ENCODE measurements around the gene PDE4B.
A peak's percentile ranks its signal among the peaks of the same experiment; 100 is the strongest.
"Not testable (repeated sequence)": the region's sequence is repeated elsewhere in the genome, so short reads cannot be mapped to it uniquely, and the experiment has no call there.

PDE4B gene

DNA sequence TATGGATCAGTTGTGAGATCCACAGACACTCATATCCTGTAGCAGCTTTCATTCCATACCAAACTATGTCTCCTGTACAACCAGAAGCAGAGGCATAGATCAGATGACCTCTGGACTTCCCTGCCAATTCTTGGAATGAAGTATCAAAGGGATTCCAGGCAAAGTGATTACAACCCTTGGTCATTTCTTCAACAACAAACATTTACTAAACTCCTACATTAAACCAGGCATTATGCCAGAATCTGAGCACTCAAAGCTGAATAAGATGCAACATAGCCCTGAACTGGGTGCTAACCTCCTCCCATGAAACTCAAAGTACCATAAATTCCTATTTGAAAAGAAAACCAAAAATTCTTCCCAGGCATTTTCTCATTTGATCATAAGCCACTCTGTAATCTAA lies 620.0 kb downstream of the PDE4B start:
- DNase-seq (ENCODE audit: low read depth) = peak; percentile 59
- no peak overlapping the region for H3K4me3 ChIP-seq (replicated peaks; ENCODE audit: low read depth, low read length)

DNA sequence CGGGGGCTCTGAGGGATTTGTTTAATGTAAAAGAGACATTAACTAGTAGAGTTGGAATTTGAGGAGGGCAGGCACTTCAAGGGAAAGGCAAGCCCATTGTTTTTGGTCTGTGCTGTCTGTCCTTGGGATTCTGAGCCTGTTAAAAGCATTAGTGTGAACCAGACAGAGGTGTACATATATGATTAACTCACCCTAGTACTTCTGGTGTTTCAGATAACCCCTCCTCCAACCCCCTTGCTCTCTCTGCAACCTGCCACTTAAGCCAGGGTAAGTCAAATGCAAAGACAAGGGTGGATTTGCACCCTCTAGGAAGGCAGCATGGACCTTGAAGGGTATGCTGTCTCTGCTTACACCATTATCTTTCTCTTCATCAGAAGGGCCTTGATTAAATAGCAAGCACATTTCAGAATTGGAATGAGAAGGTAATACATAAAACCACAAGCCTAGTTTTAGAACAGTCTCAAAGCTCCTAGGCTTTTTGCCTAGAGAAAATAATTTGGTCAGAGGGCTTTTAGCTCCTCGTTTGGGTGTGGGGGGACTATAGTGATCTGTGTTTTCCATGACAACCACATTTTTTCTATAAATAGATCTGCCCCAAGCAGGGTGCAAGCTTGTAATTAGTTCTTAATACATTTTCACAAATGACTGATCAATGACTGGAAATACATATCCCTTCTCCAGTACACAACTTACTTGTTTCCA lies 620.6 kb downstream of the PDE4B start:
- no peak overlapping the region for H3K4me3 ChIP-seq (replicated peaks; ENCODE audit: low read depth, low read length)
- no peak for DNase-seq (ENCODE audit: low read depth)
- TF ChIP-seq, protein P1, sequence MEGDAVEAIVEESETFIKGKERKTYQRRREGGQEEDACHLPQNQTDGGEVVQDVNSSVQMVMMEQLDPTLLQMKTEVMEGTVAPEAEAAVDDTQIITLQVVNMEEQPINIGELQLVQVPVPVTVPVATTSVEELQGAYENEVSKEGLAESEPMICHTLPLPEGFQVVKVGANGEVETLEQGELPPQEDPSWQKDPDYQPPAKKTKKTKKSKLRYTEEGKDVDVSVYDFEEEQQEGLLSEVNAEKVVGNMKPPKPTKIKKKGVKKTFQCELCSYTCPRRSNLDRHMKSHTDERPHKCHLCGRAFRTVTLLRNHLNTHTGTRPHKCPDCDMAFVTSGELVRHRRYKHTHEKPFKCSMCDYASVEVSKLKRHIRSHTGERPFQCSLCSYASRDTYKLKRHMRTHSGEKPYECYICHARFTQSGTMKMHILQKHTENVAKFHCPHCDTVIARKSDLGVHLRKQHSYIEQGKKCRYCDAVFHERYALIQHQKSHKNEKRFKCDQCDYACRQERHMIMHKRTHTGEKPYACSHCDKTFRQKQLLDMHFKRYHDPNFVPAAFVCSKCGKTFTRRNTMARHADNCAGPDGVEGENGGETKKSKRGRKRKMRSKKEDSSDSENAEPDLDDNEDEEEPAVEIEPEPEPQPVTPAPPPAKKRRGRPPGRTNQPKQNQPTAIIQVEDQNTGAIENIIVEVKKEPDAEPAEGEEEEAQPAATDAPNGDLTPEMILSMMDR (IDR thresholded peaks at IDR 0.05; ENCODE audit: low read length, missing control alignments) = no peak

More for the DNA sequence above, 620.0 kb downstream of the PDE4B start:
- TF ChIP-seq, protein P1 (IDR thresholded peaks at IDR 0.05; ENCODE audit: low read length, missing control alignments) = no peak

DNA sequence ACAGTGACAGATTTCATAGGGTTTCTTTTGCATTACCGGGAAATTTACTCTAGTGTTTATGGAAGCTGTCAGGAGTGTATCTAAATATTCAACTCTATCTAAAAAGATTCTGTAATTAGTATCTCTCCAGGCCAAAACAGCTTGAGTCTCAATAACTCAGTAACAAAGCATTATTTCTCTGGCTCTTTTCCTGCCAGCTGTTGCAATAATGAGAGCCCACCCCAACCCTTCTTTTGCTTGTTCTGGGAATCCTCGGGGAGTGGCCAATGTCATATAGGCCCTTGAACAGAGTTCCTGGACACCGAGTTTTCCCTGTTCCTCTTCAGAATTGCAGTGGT lies 621.1 kb downstream of the PDE4B start:
- TF ChIP-seq, protein P1 (IDR thresholded peaks at IDR 0.05; ENCODE audit: low read length, missing control alignments) = no peak
- DNase-seq (ENCODE audit: low read depth) = no peak

DNA sequence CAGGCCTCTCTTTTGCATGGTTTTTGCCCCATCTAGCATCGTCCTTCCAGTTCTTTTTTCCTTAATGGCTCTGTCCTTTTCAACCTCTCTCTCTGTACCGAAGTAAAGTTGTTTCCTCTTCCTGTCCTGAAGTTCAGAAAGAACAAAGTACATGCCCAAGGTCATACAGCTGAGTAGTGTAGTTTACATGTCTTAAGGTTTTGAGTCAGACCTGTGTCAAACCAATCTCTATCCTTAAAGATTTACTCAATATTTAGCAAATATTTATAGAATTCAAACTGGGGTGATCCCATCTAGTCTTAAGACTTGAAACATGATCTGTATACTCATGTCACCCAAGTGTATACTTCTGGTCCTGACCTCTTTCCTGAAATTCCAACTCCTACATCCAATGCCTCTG lies 622.6 kb downstream of the PDE4B start:
- no peak overlapping the region for H3K4me3 ChIP-seq (replicated peaks; ENCODE audit: low read depth, low read length)
- no peak for DNase-seq (ENCODE audit: low read depth)
- TF ChIP-seq, protein P1 (IDR thresholded peaks at IDR 0.05; ENCODE audit: low read length, missing control alignments) = no peak

More for the DNA sequence above, 621.1 kb downstream of the PDE4B start:
- no peak overlapping the region for H3K4me3 ChIP-seq (replicated peaks; ENCODE audit: low read depth, low read length)

DNA sequence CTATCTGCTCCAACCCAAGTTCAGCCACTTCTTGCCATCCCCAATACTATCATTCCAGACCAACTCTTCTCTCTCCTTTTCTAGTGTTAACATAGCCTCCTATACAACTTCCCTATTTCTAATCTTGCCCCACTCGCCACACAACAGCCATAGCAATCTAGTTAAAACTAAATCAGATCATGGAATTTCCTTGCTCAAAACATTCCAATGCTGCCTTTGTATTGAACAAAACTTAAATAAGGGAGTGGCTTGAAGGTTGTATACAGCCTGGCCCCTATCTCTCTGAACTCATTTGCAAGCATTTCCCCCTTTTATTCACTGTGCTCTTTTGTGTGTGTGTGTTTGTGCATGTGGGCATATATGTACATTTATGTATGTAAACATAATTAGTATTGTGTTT lies 623.2 kb downstream of the PDE4B start:
- TF ChIP-seq, protein P1 (IDR thresholded peaks at IDR 0.05; ENCODE audit: low read length, missing control alignments) = no peak
- no peak for DNase-seq (ENCODE audit: low read depth)
- no peak overlapping the region for H3K4me3 ChIP-seq (replicated peaks; ENCODE audit: low read depth, low read length)

DNA sequence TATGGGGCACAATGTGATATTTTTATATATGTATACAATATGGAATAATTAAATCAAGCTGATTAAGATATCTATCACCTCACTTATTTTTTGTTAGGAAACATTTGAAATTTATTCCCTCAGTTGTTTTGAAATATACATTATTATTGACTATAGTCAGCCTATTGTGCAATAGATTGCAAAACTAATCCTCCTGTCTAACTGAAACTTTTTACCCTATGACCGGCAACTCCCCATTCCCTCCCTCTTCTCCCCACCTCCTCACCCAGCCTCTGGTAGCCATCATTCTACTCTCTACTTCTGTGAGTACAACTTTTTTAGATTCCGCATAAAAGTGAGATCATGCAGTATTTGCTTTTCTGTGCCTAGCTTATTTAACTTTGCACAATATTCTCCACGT lies 623.6 kb downstream of the PDE4B start:
- TF ChIP-seq, protein P1 (IDR thresholded peaks at IDR 0.05; ENCODE audit: low read length, missing control alignments) = no peak
- peak; percentile 55 for DNase-seq (ENCODE audit: low read depth)
- H3K4me3 ChIP-seq (replicated peaks; ENCODE audit: low read depth, low read length) = no peak overlapping the region

DNA sequence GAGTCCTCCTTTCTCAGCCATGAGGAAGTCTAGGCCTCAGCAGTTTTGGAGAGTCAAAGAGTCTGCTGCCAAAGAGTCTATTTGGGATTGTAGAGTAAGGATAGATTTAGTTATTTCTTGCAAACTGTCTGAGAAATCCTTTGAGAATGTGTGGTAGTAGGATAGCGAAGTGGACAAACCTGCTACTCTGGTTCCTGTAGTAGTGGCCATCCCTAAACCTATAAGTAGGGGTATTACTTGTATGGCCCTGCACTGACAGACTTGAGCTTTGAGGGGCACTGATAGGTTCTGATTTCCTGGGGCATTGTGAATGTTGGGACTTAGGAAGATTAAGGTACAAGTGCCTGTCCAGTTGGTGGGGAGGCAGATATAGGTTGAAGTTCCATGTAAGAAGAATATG lies 625.3 kb downstream of the PDE4B start:
- TF ChIP-seq, protein P1 (IDR thresholded peaks at IDR 0.05; ENCODE audit: low read length, missing control alignments) = no peak
- no peak overlapping the region for H3K4me3 ChIP-seq (replicated peaks; ENCODE audit: low read depth, low read length)
- DNase-seq (ENCODE audit: low read depth) = no peak

DNA sequence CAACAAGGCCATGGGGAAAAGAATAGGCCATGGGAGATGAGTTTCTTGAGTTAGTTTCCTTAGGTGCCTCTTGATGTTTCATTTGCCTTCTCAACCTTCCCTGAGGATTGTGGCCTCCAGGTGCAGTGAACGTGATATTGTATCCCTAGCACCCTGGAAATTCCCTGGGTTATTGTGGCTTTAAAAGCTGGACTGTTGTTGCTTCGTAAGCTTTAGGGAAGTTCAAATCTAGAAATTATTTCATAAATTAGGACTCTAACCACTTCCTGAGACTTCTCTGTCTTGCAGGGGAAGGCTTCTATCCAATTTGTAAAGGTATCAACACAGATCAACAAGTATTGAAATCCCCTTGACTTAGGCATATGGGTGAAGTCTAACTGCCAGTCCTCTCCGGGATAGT lies 627.5 kb downstream of the PDE4B start:
- not testable (repeated sequence) for H3K4me3 ChIP-seq (replicated peaks; ENCODE audit: low read depth, low read length); DNase-seq (ENCODE audit: low read depth)

DNA sequence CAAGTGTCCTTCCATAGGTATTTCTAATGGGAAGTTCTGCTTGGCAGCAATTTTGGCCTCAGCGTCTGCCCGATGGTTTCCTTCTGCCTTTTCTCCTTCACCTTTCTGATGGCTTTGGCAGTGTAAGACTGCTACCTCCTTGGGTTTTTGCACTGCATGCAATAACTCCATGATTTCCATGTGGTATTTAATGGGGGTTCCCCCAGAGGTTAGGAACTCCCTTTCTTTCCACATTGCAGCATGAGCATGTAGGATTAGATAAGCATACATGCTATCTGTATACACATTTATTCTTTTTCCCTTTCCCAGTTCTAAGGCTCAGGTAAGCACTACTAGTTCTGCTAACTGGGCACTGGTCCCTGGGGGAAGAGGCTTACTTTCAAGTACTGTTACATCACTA lies 628.2 kb downstream of the PDE4B start:
- H3K4me3 ChIP-seq (replicated peaks; ENCODE audit: low read depth, low read length); DNase-seq (ENCODE audit: low read depth): not testable (repeated sequence)

All from fibroblast of pulmonary artery (primary cell).